ENCODE results near the gene LHX6.

Gene LHX6

GRCh38 chr9:122218071-122218934, 10.5 kb downstream of the LHX6 start:
- Histone ChIP-seq H3K27ac (no peak overlapping the region), H3K4me3 (no peak overlapping the region)

GRCh38 chr9:122217640-122218039, 11.1 kb downstream of the LHX6 start:
- H3K4me3 ChIP-seq: no peak overlapping the region
- H3K27ac ChIP-seq: no peak overlapping the region

- Histone ChIP-seq H3K4me3 (no peak overlapping the region), H3K27ac (no peak overlapping the region)
Observed at GRCh38 chr9:122216798-122217418, 11.8 kb downstream of the LHX6 start.

GRCh38 chr9:122216138-122216797, 12.5 kb downstream of the LHX6 start:
- Histone ChIP-seq H3K27ac (no peak overlapping the region), H3K4me3 (no peak overlapping the region)

GRCh38 chr9:122215663-122216062, 13.1 kb downstream of the LHX6 start:
- H3K27ac ChIP-seq: no peak overlapping the region
- no peak overlapping the region for H3K4me3 ChIP-seq

GRCh38 chr9:122214507-122214906, 14.2 kb downstream of the LHX6 start:
- H3K4me3 ChIP-seq: peak overlapping the region in 2 of 7 experiments; percentile 28 to 37

GRCh38 chr9:122213589-122214413, 15.0 kb downstream of the LHX6 start:
- H3K4me3 ChIP-seq: peak overlapping the region; percentile 9 to 40 (median 28)

More at GRCh38 chr9:122214507-122214906, 14.2 kb downstream of the LHX6 start:
- H3K27ac ChIP-seq: no peak overlapping the region

GRCh38 chr9:122213102-122213588, 15.6 kb downstream of the LHX6 start:
- no peak overlapping the region for H3K27ac ChIP-seq
- peak overlapping the region in 3 of 7 experiments; percentile 28 to 40 (median 37) for H3K4me3 ChIP-seq

More at GRCh38 chr9:122213589-122214413, 15.0 kb downstream of the LHX6 start:
- H3K27ac ChIP-seq: no peak overlapping the region

GRCh38 chr9:122212473-122213004, 16.2 kb downstream of the LHX6 start:
- Histone ChIP-seq H3K27ac (no peak overlapping the region), H3K4me3 (no peak overlapping the region)

GRCh38 chr9:122209451-122209850, 19.3 kb downstream of the LHX6 start:
- H3K27ac ChIP-seq: no peak overlapping the region
- no peak overlapping the region for H3K4me3 ChIP-seq

GRCh38 chr9:122207096-122207495, 21.7 kb downstream of the LHX6 start:
- Histone ChIP-seq H3K27ac (no peak overlapping the region), H3K4me3 (no peak overlapping the region)

GRCh38 chr9:122206118-122207046, 22.4 kb downstream of the LHX6 start:
- H3K27ac ChIP-seq: no peak overlapping the region
- H3K4me3 ChIP-seq: no peak overlapping the region

GRCh38 chr9:122205176-122205575, 23.6 kb downstream of the LHX6 start:
- Histone ChIP-seq H3K27ac (no peak overlapping the region), H3K4me3 (no peak overlapping the region)

GRCh38 chr9:122204491-122204890, 24.3 kb downstream of the LHX6 start:
- Histone ChIP-seq H3K4me3 (no peak overlapping the region), H3K27ac (no peak overlapping the region)

GRCh38 chr9:122204055-122204454, 24.7 kb downstream of the LHX6 start:
- Histone ChIP-seq H3K27ac (no peak overlapping the region), H3K4me3 (no peak overlapping the region)

GRCh38 chr9:122202111-122202510, 26.6 kb downstream of the LHX6 start:
- H3K27ac ChIP-seq: no peak overlapping the region
- H3K4me3 ChIP-seq: no peak overlapping the region

- Histone ChIP-seq H3K4me3 (no peak overlapping the region), H3K27ac (no peak overlapping the region)
Observed at GRCh38 chr9:122201641-122202040, 27.1 kb downstream of the LHX6 start.

GRCh38 chr9:122200960-122201595, 27.7 kb downstream of the LHX6 start:
- Histone ChIP-seq H3K27ac (no peak overlapping the region), H3K4me3 (no peak overlapping the region)

Data from skin epidermis (tissue), 12 donors.